GM12801 (cell line): Measurements from ENCODE around the gene PCDHA9.

Experiments
- CTCF ChIP-seq: IDR thresholded peaks from one replicate; pipeline ENCODE4 v1.5.1; 2011; ENCODE audit warnings: control low read depth; ENCODE audit not compliant: insufficient read length; ENCODE audit errors: extremely low read depth

The PCDHA9 gene

GRCh38 chr5:140835622-140836510, 12.3 kb upstream of the PCDHA9 start:
- TF ChIP-seq CTCF = no peak

- no peak for TF ChIP-seq CTCF
These were observed 6.9 kb upstream of the PCDHA9 start, which contains the start of gene PCDHA8 for GRCh38 chr5:140840978-140841962. Gene PCDHA8, plus strand, starts transcription at chr5:140841187. Its CDS starts 135 bp downstream, at chr5:140841322.

- no peak for TF ChIP-seq CTCF
These were observed 5.1 kb upstream of the PCDHA9 start for GRCh38 chr5:140842798-140843733.

GRCh38 chr5:140855772-140856674, 7.8 kb downstream of the PCDHA9 start, which contains the start of gene PCDHA10:
Gene PCDHA10, plus strand, starts transcription at chr5:140855897. Its CDS starts 152 bp downstream, at chr5:140856049.
- no peak for TF ChIP-seq CTCF

GRCh38 chr5:140857177-140857986, 9.2 kb downstream of the PCDHA9 start:
- TF ChIP-seq CTCF = no peak

GRCh38 chr5:140857987-140858240, 9.7 kb downstream of the PCDHA9 start:
- no peak for TF ChIP-seq CTCF
